HepG2 (cell line): ENCODE results near the gene ENTPD2. TPM values are rescaled to one million over a fixed set of nuclear protein-coding genes. Genes with fewer than 3 reads are reported as not detected.
A peak's percentile ranks its signal among the peaks of the same experiment; 100 is the strongest.

Experiments
- KMT2B ChIP-seq: IDR thresholded peaks from 2 replicates; pipeline ENCODE4 v1.6.1; 2016; ENCODE audit warnings: missing genetic modification reagents, missing compliant biosample characterization
- MYC ChIP-seq: sonication (generic); formaldehyde crosslinking; IDR thresholded peaks from 2 replicates; pipeline ENCODE4 v1.9.0; 2021; ENCODE audit warnings: missing genetic modification reagents, borderline replicate concordance
- NRL ChIP-seq: sonication (generic); formaldehyde crosslinking; IDR thresholded peaks from 2 replicates; pipeline ENCODE4 v1.5.0; 2020; ENCODE audit warnings: missing genetic modification reagents, mild to moderate bottlenecking, moderate library complexity, borderline replicate concordance
- PPARG ChIP-seq: conservative IDR thresholded peaks from 2 replicates; pipeline ENCODE4 v1.6.1; 2016; ENCODE audit warnings: missing biosample characterization, missing genetic modification reagents
- SP1 ChIP-seq, 2 experiments: fragments of 450-650 bp in 1 of 2; sonication (generic) in 1 of 2; formaldehyde crosslinking in 1 of 2; IDR thresholded peaks; 2 replicates each; pipeline versions ENCODE4 v1.4.0 to v1.6.1; 2016 to 2020; ENCODE audit warnings: missing genetic modification reagents in 1 of 2
- ZMAT3 ChIP-seq: sonication (generic); formaldehyde crosslinking; conservative IDR thresholded peaks from 2 replicates; pipeline ENCODE4 v1.7.0; 2021; ENCODE audit warnings: missing genetic modification reagents
- ZNF383 ChIP-seq: sonication (generic); formaldehyde crosslinking; IDR thresholded peaks from 2 replicates; pipeline ENCODE4 v1.4.0; 2020; ENCODE audit warnings: missing genetic modification reagents, mild to moderate bottlenecking, borderline replicate concordance
- ZNF430 ChIP-seq: sonication (generic); formaldehyde crosslinking; IDR thresholded peaks from 2 replicates; pipeline ENCODE4 v1.9.0; 2021; ENCODE audit warnings: mild to moderate bottlenecking, missing genetic modification reagents
- ZNF572 ChIP-seq: sonication (generic); formaldehyde crosslinking; IDR thresholded peaks from 2 replicates; pipeline ENCODE4 v1.5.1; 2020; ENCODE audit warnings: mild to moderate bottlenecking, missing genetic modification reagents
- ZNF709 ChIP-seq: sonication (generic); formaldehyde crosslinking; IDR thresholded peaks from 2 replicates; pipeline ENCODE4 v1.5.0; 2020; ENCODE audit warnings: mild to moderate bottlenecking, missing genetic modification reagents
- ZSCAN25 ChIP-seq: sonication (generic); formaldehyde crosslinking; IDR thresholded peaks from 2 replicates; pipeline ENCODE4 v1.8.0; 2022; ENCODE audit warnings: mild to moderate bottlenecking, missing genetic modification reagents
- polyA plus RNA-seq, 8 experiments: library from polyadenylated mRNA; depleted of rRNA in 3 of 8; stranded (reverse) in 7 of 8; unstranded in 1 of 8; fragments of >200 nt; fragmentation: Illumina TruSeq in 4 of 8; extraction: Trizol in 4 of 8; gene quantifications; 2 replicates each; pipeline versions ENCODE4 v1.2.1 to v1.2.3, GENCODE V29; 2011 to 2016; ENCODE audit warnings: low read depth in 4 of 8, missing spikeins in 1 of 8, mixed read lengths in 1 of 8; ENCODE audit not compliant: insufficient read depth in 1 of 8
- total RNA-seq, 5 experiments: library from RNA; depleted of rRNA; stranded (reverse); fragments of >200 nt; fragmentation: Illumina TruSeq; extraction: Trizol; gene quantifications; 2 replicates each; pipeline ENCODE4 v1.2.3, GENCODE V29; 2016; ENCODE audit warnings: low read depth in 1 of 5
- TF ChIP-seq, protein P1 (sequence below): sonication (generic); formaldehyde crosslinking; IDR thresholded peaks from 2 replicates; pipeline ENCODE4 v1.9.0; 2022; ENCODE audit warnings: missing genetic modification reagents, mild to moderate bottlenecking, borderline replicate concordance
- TF ChIP-seq, protein P2 (sequence below): sonication (generic); formaldehyde crosslinking; IDR thresholded peaks from 2 replicates; pipeline ENCODE4 v1.4.0; 2020; ENCODE audit warnings: mild to moderate bottlenecking, missing genetic modification reagents, borderline replicate concordance
- TF ChIP-seq, protein P3 (sequence below): sonication (generic); formaldehyde crosslinking; IDR thresholded peaks from 2 replicates; pipeline ENCODE4 v1.4.0; 2020; ENCODE audit warnings: mild to moderate bottlenecking, low read depth, missing genetic modification reagents
- TF ChIP-seq, protein P4 (sequence below): sonication (generic); formaldehyde crosslinking; IDR thresholded peaks from 2 replicates; pipeline ENCODE4 v1.8.1; 2023; ENCODE audit warnings: mild to moderate bottlenecking, missing genetic modification reagents

ENTPD2 gene
- total and polyA plus RNA-seq, 2 of the 13 experiments (the other 11 are each of a cell fraction or from before 2014, with no cell fraction given) = 0.95 to 3.2 TPM

DNA sequence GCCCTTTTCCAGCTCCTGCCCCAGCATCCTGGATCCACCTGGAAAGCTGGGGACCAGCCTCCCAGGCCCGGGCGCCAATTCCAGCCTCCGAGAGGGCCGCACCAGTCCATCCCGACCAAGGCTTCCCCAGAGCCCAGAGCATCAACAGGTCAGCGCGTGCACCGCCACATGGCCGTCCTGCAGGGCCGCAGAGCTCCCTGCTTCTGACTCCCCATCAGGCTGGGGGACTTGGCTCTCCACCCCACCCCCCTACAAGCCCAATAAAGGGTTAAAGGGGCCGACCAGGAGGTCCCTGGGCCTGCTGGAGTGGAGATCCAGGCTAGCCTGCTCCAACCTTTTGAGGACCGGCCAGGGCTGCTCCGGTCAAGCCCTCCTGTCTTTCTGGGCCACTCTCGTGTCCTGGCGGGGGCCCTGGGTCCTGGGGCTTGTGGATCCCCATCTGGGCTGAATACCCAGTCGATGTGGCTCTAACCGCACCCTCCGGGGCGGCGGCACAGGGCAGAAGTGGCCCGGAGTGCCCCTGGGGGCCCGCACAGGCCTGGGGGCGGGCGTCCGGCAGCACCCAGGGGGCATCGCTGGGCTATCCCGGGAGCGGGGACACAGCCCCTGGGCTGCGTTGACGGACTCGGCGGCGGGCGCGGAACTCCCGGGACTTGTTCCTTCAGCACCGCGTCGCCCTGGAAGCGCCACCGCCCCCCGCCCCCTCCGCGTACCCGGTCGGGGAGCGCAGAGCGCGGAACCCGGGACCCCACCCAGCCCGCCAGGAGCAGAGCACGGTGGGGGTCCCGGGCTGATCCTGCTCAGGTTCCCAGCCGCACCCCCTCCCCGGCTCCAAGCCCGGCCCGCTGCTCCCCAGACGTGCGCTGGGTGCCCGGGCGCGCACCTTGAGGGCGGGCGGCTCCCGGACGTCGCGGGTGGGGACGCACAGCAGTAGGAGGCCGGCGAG is 590 bp downstream of the ENTPD2 start (continued):
- TF ChIP-seq ZSCAN25 (CRISPR knock-in tag) (peak; percentile 61), ZNF430 (CRISPR knock-in tag) (0 out of 2 replicates have a peak, but pooled peaks have one; percentile 26), NRL (CRISPR knock-in tag) (0 out of 2 replicates have a peak, but pooled peaks have one; percentile 16), ZMAT3 (CRISPR knock-in tag) (0 out of 2 replicates have a peak, but pooled peaks have one; percentile 47), ZNF572 (CRISPR knock-in tag) (peak; percentile 31; the same call in 1 of the 2 replicates), PPARG (CRISPR knock-in tag) (no peak), ZNF709 (CRISPR knock-in tag) (0 out of 2 replicates have a peak, but pooled peaks have one; percentile 3), ZNF383 (CRISPR knock-in tag) (no peak), KMT2B (CRISPR knock-in tag) (no peak), MYC (CRISPR knock-in tag) (peak; percentile 40; the same call in 1 of the 2 replicates), SP1 (IDR thresholded peaks at IDR 0.05) (no peak), SP1 (CRISPR knock-in tag; IDR thresholded peaks at IDR 0.05) (no peak)
- TF ChIP-seq, protein P1, sequence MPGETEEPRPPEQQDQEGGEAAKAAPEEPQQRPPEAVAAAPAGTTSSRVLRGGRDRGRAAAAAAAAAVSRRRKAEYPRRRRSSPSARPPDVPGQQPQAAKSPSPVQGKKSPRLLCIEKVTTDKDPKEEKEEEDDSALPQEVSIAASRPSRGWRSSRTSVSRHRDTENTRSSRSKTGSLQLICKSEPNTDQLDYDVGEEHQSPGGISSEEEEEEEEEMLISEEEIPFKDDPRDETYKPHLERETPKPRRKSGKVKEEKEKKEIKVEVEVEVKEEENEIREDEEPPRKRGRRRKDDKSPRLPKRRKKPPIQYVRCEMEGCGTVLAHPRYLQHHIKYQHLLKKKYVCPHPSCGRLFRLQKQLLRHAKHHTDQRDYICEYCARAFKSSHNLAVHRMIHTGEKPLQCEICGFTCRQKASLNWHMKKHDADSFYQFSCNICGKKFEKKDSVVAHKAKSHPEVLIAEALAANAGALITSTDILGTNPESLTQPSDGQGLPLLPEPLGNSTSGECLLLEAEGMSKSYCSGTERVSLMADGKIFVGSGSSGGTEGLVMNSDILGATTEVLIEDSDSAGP (CRISPR knock-in tag) = peak; percentile 46; the same call in 1 of the 2 replicates
- TF ChIP-seq, protein P2, sequence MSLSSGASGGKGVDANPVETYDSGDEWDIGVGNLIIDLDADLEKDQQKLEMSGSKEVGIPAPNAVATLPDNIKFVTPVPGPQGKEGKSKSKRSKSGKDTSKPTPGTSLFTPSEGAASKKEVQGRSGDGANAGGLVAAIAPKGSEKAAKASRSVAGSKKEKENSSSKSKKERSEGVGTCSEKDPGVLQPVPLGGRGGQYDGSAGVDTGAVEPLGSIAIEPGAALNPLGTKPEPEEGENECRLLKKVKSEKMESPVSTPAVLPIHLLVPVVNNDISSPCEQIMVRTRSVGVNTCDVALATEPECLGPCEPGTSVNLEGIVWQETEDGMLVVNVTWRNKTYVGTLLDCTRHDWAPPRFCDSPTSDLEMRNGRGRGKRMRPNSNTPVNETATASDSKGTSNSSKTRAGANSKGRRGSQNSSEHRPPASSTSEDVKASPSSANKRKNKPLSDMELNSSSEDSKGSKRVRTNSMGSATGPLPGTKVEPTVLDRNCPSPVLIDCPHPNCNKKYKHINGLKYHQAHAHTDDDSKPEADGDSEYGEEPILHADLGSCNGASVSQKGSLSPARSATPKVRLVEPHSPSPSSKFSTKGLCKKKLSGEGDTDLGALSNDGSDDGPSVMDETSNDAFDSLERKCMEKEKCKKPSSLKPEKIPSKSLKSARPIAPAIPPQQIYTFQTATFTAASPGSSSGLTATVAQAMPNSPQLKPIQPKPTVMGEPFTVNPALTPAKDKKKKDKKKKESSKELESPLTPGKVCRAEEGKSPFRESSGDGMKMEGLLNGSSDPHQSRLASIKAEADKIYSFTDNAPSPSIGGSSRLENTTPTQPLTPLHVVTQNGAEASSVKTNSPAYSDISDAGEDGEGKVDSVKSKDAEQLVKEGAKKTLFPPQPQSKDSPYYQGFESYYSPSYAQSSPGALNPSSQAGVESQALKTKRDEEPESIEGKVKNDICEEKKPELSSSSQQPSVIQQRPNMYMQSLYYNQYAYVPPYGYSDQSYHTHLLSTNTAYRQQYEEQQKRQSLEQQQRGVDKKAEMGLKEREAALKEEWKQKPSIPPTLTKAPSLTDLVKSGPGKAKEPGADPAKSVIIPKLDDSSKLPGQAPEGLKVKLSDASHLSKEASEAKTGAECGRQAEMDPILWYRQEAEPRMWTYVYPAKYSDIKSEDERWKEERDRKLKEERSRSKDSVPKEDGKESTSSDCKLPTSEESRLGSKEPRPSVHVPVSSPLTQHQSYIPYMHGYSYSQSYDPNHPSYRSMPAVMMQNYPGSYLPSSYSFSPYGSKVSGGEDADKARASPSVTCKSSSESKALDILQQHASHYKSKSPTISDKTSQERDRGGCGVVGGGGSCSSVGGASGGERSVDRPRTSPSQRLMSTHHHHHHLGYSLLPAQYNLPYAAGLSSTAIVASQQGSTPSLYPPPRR = 0 out of 2 replicates have a peak, but pooled peaks have one; percentile 27
- TF ChIP-seq, protein P3, sequence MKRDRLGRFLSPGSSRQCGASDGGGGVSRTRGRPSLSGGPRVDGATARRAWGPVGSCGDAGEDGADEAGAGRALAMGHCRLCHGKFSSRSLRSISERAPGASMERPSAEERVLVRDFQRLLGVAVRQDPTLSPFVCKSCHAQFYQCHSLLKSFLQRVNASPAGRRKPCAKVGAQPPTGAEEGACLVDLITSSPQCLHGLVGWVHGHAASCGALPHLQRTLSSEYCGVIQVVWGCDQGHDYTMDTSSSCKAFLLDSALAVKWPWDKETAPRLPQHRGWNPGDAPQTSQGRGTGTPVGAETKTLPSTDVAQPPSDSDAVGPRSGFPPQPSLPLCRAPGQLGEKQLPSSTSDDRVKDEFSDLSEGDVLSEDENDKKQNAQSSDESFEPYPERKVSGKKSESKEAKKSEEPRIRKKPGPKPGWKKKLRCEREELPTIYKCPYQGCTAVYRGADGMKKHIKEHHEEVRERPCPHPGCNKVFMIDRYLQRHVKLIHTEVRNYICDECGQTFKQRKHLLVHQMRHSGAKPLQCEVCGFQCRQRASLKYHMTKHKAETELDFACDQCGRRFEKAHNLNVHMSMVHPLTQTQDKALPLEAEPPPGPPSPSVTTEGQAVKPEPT (CRISPR knock-in tag) = 0 out of 2 replicates have a peak, but pooled peaks have one; percentile 35
- TF ChIP-seq, protein P4, sequence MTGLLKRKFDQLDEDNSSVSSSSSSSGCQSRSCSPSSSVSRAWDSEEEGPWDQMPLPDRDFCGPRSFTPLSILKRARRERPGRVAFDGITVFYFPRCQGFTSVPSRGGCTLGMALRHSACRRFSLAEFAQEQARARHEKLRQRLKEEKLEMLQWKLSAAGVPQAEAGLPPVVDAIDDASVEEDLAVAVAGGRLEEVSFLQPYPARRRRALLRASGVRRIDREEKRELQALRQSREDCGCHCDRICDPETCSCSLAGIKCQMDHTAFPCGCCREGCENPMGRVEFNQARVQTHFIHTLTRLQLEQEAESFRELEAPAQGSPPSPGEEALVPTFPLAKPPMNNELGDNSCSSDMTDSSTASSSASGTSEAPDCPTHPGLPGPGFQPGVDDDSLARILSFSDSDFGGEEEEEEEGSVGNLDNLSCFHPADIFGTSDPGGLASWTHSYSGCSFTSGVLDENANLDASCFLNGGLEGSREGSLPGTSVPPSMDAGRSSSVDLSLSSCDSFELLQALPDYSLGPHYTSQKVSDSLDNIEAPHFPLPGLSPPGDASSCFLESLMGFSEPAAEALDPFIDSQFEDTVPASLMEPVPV (CRISPR knock-in tag) = 0 out of 2 replicates have a peak, but pooled peaks have one; percentile 9
